Nephron progenitor cell (in vitro differentiated cells): ENCODE results near the gene ATP2B3.

Source experiments
- DNase-seq: peaks from one replicate; pipeline ENCODE4 v3.0.0; 2021
- H3K27ac Mint-ChIP-seq: 2 replicates; pipeline ENCODE4 v1.8.0; 2021; ENCODE audit warnings: mild to moderate bottlenecking, moderate library complexity, mixed read lengths
- H3K27me3 Mint-ChIP-seq: 2 replicates; pipeline ENCODE4 v1.8.0; 2021; ENCODE audit warnings: mild to moderate bottlenecking, low read depth, mixed read lengths; ENCODE audit not compliant: poor library complexity
- H3K36me3 Mint-ChIP-seq: 2 replicates; pipeline ENCODE4 v1.8.0; 2021; ENCODE audit warnings: low read depth, mixed read lengths
- H3K4me1 Mint-ChIP-seq: 2 replicates; pipeline ENCODE4 v1.8.0; 2021; ENCODE audit warnings: mixed read lengths
- H3K4me3 Mint-ChIP-seq: 2 replicates; pipeline ENCODE4 v1.8.0; 2021; ENCODE audit warnings: mild to moderate bottlenecking, moderate library complexity, mixed read lengths
- H3K9me3 Mint-ChIP-seq: 2 replicates; pipeline ENCODE4 v1.8.0; 2021; ENCODE audit warnings: mild to moderate bottlenecking, moderate library complexity, mixed read lengths
- CTCF ChIP-seq: fragments of 200-600 bp; sonication (generic); IDR thresholded peaks from 2 replicates; pipeline ENCODE4 v1.5.0; 2021; ENCODE audit warnings: antibody characterized with exemption

ATP2B3 gene

DNA sequence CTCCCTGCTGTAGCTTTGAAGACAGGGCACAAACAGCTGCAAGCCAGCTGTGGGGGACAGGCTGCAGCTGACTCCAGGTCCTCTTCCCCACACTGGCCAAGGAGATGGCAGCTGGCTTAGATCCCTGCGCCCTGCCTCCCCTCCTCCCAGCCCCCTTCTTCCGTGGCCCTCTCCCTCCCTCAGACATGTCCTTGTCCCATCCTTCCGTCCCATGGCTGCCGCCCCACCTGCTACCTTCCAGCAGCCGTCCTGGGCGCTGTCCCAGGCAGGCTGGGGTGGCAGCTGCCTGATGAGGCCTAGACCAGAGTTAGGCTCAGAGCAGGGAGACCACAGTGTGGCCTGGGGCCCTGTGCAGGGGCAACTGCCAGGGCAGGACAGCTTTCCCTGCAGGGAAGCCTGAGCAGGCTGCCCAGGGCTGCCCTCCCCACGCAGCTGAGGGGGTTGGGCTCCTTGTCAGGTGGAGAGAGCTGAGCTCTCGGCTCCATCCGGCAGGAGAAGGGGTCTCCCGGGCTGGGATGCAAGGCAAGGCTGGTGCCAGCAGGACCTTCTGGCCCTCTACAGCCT, 26.0 kb upstream of the ATP2B3 start:
- H3K27ac Mint-ChIP-seq = no peak overlapping the region
- no peaks in the 10 kb centered on the region for H3K27me3 Mint-ChIP-seq
- H3K4me3 Mint-ChIP-seq = no peak overlapping the region
- peaks cover 47% of the 10 kb centered on the region for H3K4me1 Mint-ChIP-seq
- DNase-seq = no peak
- H3K9me3 Mint-ChIP-seq = peaks cover 32% of the 10 kb centered on the region
- no peaks in the 10 kb centered on the region for H3K36me3 Mint-ChIP-seq
- no peak for TF ChIP-seq CTCF

DNA sequence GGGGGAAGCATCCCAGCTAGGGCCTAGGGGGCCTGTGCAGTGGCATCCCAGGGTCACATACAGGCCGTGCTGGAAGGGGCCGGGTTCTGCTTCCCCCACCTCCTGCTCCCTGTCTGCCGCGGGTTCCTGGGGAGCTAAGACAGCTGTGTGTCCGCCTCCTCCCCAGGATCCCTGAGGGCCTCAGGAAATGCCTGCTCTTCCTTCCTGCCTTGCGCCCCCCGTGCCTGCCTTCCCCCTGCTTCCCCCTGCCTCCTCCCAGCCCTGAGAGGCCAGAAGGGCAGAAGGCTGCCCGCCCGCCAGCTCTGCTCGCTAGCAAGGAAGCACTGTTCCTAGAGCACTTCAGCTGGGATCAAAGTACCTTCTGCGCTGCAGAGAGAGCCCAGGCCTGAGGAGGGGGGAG, 25.5 kb upstream of the ATP2B3 start:
- H3K27ac Mint-ChIP-seq = no peak overlapping the region
- DNase-seq = peak; percentile 28
- H3K9me3 Mint-ChIP-seq = peaks cover 27% of the 10 kb centered on the region
- no peak for TF ChIP-seq CTCF
- no peaks in the 10 kb centered on the region for H3K27me3 Mint-ChIP-seq
- H3K4me3 Mint-ChIP-seq = no peak overlapping the region
- no peaks in the 10 kb centered on the region for H3K36me3 Mint-ChIP-seq
- peaks cover 43% of the 10 kb centered on the region for H3K4me1 Mint-ChIP-seq

DNA sequence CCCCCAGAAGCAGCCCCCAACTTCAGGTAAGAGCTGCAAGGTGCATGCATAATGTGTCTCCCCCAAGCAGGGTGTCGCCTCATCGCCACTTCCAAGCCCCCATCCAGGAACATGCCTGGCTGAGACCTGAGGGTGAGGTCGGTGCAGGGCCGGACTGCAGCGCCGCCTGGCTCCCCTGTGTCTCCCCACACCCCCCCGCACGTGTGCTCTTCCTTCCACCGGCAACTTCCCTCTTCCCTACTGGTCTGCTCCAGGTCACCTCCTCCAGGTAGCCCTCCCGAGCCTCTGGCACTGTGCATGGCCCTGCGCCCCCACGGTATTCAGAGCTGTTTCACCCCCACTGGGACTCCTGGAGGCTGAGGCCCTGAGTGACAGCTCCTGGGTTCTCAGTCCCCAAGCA, 24.9 kb upstream of the ATP2B3 start:
- TF ChIP-seq CTCF = no peak
- H3K4me3 Mint-ChIP-seq = no peak overlapping the region
- DNase-seq = no peak
- no peaks in the 10 kb centered on the region for H3K36me3 Mint-ChIP-seq
- H3K4me1 Mint-ChIP-seq = peaks cover 43% of the 10 kb centered on the region
- peaks cover 25% of the 10 kb centered on the region for H3K9me3 Mint-ChIP-seq
- no peaks in the 10 kb centered on the region for H3K27me3 Mint-ChIP-seq
- H3K27ac Mint-ChIP-seq = no peak overlapping the region

GRCh38 chrX:153493085-153493484, 24.4 kb upstream of the ATP2B3 start:
- no peak for TF ChIP-seq CTCF
- no peaks in the 10 kb centered on the region for H3K36me3 Mint-ChIP-seq
- H3K4me1 Mint-ChIP-seq = peaks cover 43% of the 10 kb centered on the region
- no peak overlapping the region for H3K27ac Mint-ChIP-seq
- DNase-seq = no peak
- H3K9me3 Mint-ChIP-seq = peaks cover 29% of the 10 kb centered on the region
- no peaks in the 10 kb centered on the region for H3K27me3 Mint-ChIP-seq
- H3K4me3 Mint-ChIP-seq = no peak overlapping the region

GRCh38 chrX:153494061-153494460, 23.4 kb upstream of the ATP2B3 start:
- Mint-ChIP-seq H3K27ac (no peak overlapping the region), H3K36me3 (no peaks in the 10 kb centered on the region), H3K4me3 (no peak overlapping the region), H3K27me3 (no peaks in the 10 kb centered on the region), H3K9me3 (peaks cover 30% of the 10 kb centered on the region), H3K4me1 (peaks cover 42% of the 10 kb centered on the region)
- DNase-seq = no peak
- no peak for TF ChIP-seq CTCF

DNA sequence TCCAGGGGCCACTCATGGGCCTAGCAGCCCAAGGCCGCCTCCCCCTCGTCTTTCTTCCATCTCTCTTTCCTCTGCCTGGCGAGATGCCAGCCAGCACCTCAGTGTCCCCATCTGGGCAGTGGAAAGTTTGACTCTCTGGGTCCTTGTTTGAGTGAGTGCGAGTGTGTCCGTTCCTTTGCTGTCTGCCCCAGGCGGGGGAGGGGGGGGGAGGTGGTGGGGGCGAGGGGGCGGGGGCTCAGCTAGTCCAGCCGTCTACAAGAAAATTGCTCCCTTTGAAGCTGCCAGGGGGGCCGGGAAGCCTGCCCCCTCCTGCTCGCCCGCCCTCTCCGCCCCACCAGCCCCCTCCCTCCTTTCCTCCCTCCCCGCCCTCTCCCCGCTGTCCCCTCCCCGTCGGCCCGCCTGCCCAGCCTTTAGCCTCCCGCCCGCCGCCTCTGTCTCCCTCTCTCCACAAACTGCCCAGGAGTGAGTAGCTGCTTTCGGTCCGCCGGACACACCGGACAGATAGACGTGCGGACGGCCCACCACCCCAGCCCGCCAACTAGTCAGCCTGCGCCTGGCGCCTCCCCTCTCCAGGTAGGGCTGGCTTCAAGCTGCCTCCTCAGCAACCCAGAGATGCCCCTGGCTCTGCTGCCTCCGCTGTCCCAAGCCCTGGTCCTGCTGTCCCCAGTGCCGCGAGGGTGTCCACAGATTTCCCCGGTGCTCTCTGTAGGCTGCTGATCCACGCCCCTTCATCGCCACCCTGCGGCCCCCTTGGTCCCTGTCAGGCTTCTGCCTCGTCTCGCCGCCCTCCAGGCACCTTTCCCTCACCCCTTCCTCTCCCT, 22.7 kb upstream of the ATP2B3 start, which contains the start of gene BGN:
BGN (plus strand) TSS at position 440 of the 821 bp plus-strand sequence. CDS start 9,652 bp downstream, outside the sequence.
- peak within 1 kb of the TSS; percentile 66 for H3K4me3 Mint-ChIP-seq
- peak; percentile 58 for DNase-seq
- peaks cover 25% of the 10 kb centered on the region for H3K9me3 Mint-ChIP-seq
- H3K4me1 Mint-ChIP-seq = peaks cover 38% of the 10 kb centered on the region
- no peaks in the 10 kb centered on the region for H3K36me3 Mint-ChIP-seq
- TF ChIP-seq CTCF = peak; percentile 22
- no peaks in the 10 kb centered on the region for H3K27me3 Mint-ChIP-seq
- H3K27ac Mint-ChIP-seq = peak within 1 kb of the TSS; percentile 86
